ENCODE results near the gene NALF2.

NALF2 gene

DNA sequence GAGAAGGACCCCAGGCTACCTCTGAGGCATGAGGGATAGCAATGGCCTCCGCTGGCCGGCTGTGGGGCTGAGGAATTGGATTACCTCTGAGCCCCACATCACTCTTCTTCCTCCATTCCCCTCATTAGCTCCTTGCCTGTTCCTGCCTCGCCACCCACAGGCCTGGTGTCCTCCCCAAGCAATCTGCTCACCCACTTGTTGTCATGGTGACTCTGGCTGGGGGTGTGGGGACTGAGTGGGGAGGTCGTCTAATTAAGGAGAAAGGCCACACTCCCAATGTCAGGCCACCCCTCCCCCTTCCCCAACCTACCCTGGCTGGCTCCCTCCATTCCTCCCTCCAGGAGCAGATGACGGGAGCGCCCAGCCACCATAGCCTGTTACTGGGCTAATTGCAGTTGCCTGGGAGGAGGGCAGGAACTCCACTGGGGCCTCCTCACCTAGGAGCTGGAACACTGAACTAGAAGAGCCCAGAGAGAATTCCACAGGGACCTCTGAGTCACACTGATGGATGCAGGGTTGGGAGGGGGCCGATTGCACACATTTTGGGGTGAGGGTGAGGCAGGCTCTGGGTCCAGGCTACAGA is 20.7 kb downstream of the NALF2 start:
- no peaks in the 10 kb centered on the region for H3K36me3 ChIP-seq (ENCODE audit: control insufficient read depth in 2 of 2, insufficient read depth in 1 of 2, low read length in 2 of 2)
- H3K4me1 ChIP-seq (ENCODE audit: control insufficient read depth, insufficient read depth, low read length) = no peaks in the 10 kb centered on the region
- no peak overlapping the region for H3K4me3 ChIP-seq (ENCODE audit: low read depth, low read length)
- TF ChIP-seq ZNF292 (tag by site-specific recombination; IDR thresholded peaks at IDR 0.05; ENCODE audit: borderline replicate concordance, low read depth) (no peak), ZNF140 (tag by site-specific recombination; IDR thresholded peaks at IDR 0.05) (no peak), ZNF658 (tag by site-specific recombination; IDR thresholded peaks at IDR 0.05) (no peak), SETDB1 (IDR thresholded peaks at IDR 0.05; ENCODE audit: insufficient read length, low read length) (no peak), ZFHX2 (tag by site-specific recombination; conservative IDR thresholded peaks at IDR 0.05) (peak; percentile 37), ZNF791 (tag by site-specific recombination; IDR thresholded peaks at IDR 0.05) (no peak), EGR2 (tag by site-specific recombination; IDR thresholded peaks at IDR 0.05; ENCODE audit: low read depth) (peak; percentile 83), ZNF558 (tag by site-specific recombination; IDR thresholded peaks at IDR 0.05) (no peak), ZNF138 (tag by site-specific recombination; IDR thresholded peaks at IDR 0.05; ENCODE audit: borderline replicate concordance) (no peak), ZNF404 (tag by site-specific recombination; IDR thresholded peaks at IDR 0.05) (no peak)
- H3K27ac ChIP-seq (ENCODE audit: extremely low read depth, low read depth, low read length) = no peak overlapping the region
- ChIA-PET POLR2A (interaction anchor here (0.6 kb wide), 1 partner anchor 547 kb away, joined by 3 read pairs; no protein-coding TSS in a partner anchor), CTCF (interaction anchor here (0.8 to 1.3 kb wide), 2 partner anchors 10 to 506 kb away, joined by 3 to 5 read pairs; no protein-coding TSS in a partner anchor)
- no peaks in the 10 kb centered on the region for H3K9me3 ChIP-seq (ENCODE audit: control insufficient read depth, insufficient read depth, low read depth, low read length)

DNA sequence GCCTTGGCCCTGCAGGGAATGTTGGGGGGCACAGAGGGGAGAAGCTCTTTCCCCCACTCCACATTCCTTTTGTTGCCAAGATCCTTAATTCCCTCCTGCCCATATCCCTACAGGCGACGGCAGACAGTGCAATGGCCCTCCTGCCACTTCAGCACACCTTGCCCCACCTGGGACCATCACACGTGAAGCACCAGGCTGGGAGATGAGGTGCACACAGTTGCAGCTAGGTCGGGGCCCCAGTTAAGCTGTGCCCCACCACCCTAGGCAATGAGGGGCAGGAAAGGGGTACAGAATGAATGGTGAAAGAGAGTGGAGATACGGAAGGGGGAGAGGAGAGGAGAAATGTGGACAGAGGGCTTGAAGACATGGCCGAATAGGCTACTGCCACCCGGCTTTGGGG is 26.2 kb downstream of the NALF2 start:
- ChIA-PET CTCF (no interaction called here), POLR2A (interaction anchor here (0.5 kb wide), 1 partner anchor 105 kb away, joined by 3 read pairs; no protein-coding TSS in a partner anchor)
- Histone ChIP-seq H3K27ac (ENCODE audit: extremely low read depth, low read depth, low read length) (no peak overlapping the region), H3K4me1 (ENCODE audit: control insufficient read depth, insufficient read depth, low read length) (no peaks in the 10 kb centered on the region), H3K9me3 (ENCODE audit: control insufficient read depth, insufficient read depth, low read depth, low read length) (peaks cover 2% of the 10 kb centered on the region; the same call in 1 of the 2 replicates), H3K36me3 (ENCODE audit: control insufficient read depth in 2 of 2, insufficient read depth in 1 of 2, low read length in 2 of 2) (no peaks in the 10 kb centered on the region), H3K4me3 (ENCODE audit: low read depth, low read length) (no peak overlapping the region)
- TF ChIP-seq ZXDB (tag by site-specific recombination; IDR thresholded peaks at IDR 0.05) (no peak), OVOL3 (tag by site-specific recombination; IDR thresholded peaks at IDR 0.05) (no peak), ZNF704 (tag by site-specific recombination; IDR thresholded peaks at IDR 0.05) (no peak), ZNF202 (tag by site-specific recombination; IDR thresholded peaks at IDR 0.05; ENCODE audit: borderline replicate concordance) (no peak), IKZF3 (tag by site-specific recombination; IDR thresholded peaks at IDR 0.05) (no peak), ZNF423 (tag by site-specific recombination; IDR thresholded peaks at IDR 0.05) (no peak), KLF10 (tag by site-specific recombination; IDR thresholded peaks at IDR 0.05) (no peak), BCL11A (tag by site-specific recombination; IDR thresholded peaks at IDR 0.05; ENCODE audit: low read depth) (no peak), ZNF660 (tag by site-specific recombination; IDR thresholded peaks at IDR 0.05) (no peak), OSR2 (tag by site-specific recombination; IDR thresholded peaks at IDR 0.05) (no peak)
- TF ChIP-seq, protein P1, sequence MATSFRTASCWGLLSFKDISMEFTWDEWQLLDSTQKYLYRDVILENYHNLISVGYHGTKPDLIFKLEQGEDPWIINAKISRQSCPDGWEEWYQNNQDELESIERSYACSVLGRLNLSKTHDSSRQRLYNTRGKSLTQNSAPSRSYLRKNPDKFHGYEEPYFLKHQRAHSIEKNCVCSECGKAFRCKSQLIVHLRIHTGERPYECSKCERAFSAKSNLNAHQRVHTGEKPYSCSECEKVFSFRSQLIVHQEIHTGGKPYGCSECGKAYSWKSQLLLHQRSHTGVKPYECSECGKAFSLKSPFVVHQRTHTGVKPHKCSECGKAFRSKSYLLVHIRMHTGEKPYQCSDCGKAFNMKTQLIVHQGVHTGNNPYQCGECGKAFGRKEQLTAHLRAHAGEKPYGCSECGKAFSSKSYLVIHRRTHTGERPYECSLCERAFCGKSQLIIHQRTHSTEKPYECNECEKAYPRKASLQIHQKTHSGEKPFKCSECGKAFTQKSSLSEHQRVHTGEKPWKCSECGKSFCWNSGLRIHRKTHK (tag by site-specific recombination; IDR thresholded peaks at IDR 0.05) = no peak
- TF ChIP-seq, protein P2, sequence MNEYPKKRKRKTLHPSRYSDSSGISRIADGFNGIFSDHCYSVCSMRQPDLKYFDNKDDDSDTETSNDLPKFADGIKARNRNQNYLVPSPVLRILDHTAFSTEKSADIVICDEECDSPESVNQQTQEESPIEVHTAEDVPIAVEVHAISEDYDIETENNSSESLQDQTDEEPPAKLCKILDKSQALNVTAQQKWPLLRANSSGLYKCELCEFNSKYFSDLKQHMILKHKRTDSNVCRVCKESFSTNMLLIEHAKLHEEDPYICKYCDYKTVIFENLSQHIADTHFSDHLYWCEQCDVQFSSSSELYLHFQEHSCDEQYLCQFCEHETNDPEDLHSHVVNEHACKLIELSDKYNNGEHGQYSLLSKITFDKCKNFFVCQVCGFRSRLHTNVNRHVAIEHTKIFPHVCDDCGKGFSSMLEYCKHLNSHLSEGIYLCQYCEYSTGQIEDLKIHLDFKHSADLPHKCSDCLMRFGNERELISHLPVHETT (tag by site-specific recombination; IDR thresholded peaks at IDR 0.05) = no peak
- TF ChIP-seq, protein P3, sequence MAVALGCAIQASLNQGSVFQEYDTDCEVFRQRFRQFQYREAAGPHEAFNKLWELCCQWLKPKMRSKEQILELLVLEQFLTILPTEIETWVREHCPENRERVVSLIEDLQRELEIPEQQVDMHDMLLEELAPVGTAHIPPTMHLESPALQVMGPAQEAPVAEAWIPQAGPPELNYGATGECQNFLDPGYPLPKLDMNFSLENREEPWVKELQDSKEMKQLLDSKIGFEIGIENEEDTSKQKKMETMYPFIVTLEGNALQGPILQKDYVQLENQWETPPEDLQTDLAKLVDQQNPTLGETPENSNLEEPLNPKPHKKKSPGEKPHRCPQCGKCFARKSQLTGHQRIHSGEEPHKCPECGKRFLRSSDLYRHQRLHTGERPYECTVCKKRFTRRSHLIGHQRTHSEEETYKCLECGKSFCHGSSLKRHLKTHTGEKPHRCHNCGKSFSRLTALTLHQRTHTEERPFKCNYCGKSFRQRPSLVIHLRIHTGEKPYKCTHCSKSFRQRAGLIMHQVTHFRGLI (tag by site-specific recombination; IDR thresholded peaks at IDR 0.05) = no peak
- TF ChIP-seq, protein P4, sequence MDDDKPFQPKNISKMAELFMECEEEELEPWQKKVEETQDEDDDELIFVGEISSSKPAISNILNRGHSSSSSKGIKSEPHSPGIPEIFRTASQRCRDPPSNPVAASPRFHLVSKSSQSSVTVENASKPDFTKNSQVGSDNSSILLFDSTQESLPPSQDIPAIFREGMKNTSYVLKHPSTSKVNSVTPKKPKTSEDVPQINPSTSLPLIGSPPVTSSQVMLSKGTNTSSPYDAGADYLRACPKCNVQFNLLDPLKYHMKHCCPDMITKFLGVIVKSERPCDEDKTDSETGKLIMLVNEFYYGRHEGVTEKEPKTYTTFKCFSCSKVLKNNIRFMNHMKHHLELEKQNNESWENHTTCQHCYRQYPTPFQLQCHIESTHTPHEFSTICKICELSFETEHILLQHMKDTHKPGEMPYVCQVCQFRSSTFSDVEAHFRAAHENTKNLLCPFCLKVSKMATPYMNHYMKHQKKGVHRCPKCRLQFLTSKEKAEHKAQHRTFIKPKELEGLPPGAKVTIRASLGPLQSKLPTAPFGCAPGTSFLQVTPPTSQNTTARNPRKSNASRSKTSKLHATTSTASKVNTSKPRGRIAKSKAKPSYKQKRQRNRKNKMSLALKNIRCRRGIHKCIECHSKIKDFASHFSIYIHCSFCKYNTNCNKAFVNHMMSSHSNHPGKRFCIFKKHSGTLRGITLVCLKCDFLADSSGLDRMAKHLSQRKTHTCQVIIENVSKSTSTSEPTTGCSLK (tag by site-specific recombination; IDR thresholded peaks at IDR 0.05) = no peak
